Caco-2 (cell line): ENCODE data around the gene PPP4R3B. TPM values are rescaled to one million over a fixed set of nuclear protein-coding genes. Genes with fewer than 3 reads are reported as not detected.

Experiments used
- BruUV-seq: library from RNA; stranded (reverse); fragments of 400-500 nt; replicated peaks from 2 replicates; lab custom pipeline; 2021; lab: Mats Ljungman, UMichigan
- CTCF ChIA-PET: fragments of 300-600 bp; sonication (Branson Sonifier 250); formaldehyde crosslinking; loops from one replicate; lab custom pipeline; 2022; ENCODE audit warnings: antibody characterized with exemption; lab: Charles Lee
- POLR2A ChIA-PET: fragments of 300-600 bp; sonication (Branson Sonifier 250); formaldehyde crosslinking; loops from one replicate; lab custom pipeline; 2022; ENCODE audit warnings: antibody characterized with exemption; lab: Charles Lee
- DNase-seq, 2 experiments: peaks; one replicate each; pipeline versions ENCODE4 v3.0.0 to v3.0.0-alpha.2; 2020 to 2022
- H3K27me3 ChIP-seq: replicated peaks from 2 replicates; pipeline ENCODE4 v1.6.0; 2011; ENCODE audit warnings: low read length; ENCODE audit not compliant: control insufficient read depth, insufficient read depth
- H3K36me3 ChIP-seq: 2 replicates; pipeline ENCODE4 v1.5.1; 2011; ENCODE audit warnings: low read length; ENCODE audit not compliant: control insufficient read depth, insufficient read depth
- H3K4me1 ChIP-seq: fragments of 250-450 bp; sonication (Bioruptor Pico); 2 replicates; pipeline ENCODE4 v1.5.1; 2020; ENCODE audit warnings: mild to moderate bottlenecking
- H3K4me3 ChIP-seq: 2 replicates; pipeline ENCODE4 v1.5.1; 2011; ENCODE audit warnings: low read depth, mild to moderate bottlenecking, control low read depth, low read length
- H3K9me3 ChIP-seq: fragments of 250-450 bp; sonication (Bioruptor Pico); 2 replicates; pipeline ENCODE4 v1.5.1; 2020; ENCODE audit warnings: mild to moderate bottlenecking, moderate library complexity
- H3K27ac Mint-ChIP-seq: one replicate; pipeline ENCODE4 v1.8.0; 2022; ENCODE audit warnings: mixed read lengths; ENCODE audit not compliant: unreplicated experiment
- H3K27me3 Mint-ChIP-seq: one replicate; pipeline ENCODE4 v1.8.0; 2022; ENCODE audit warnings: mixed read lengths; ENCODE audit not compliant: insufficient read depth, unreplicated experiment
- H3K36me3 Mint-ChIP-seq: one replicate; pipeline ENCODE4 v1.8.0; 2022; ENCODE audit warnings: mild to moderate bottlenecking, mixed read lengths; ENCODE audit not compliant: insufficient read depth, unreplicated experiment
- H3K4me1 Mint-ChIP-seq: one replicate; pipeline ENCODE4 v1.8.0; 2022; ENCODE audit warnings: low read depth, mixed read lengths; ENCODE audit not compliant: unreplicated experiment
- H3K4me3 Mint-ChIP-seq: one replicate; pipeline ENCODE4 v1.8.0; 2022; ENCODE audit warnings: mild to moderate bottlenecking, moderate library complexity, mixed read lengths; ENCODE audit not compliant: unreplicated experiment
- H3K9me3 Mint-ChIP-seq: one replicate; pipeline ENCODE4 v1.8.0; 2022; ENCODE audit warnings: mixed read lengths; ENCODE audit not compliant: unreplicated experiment
- CTCF ChIP-seq, 2 experiments: fragments of 200-600 bp in 1 of 2; IDR thresholded peaks; 1 replicate in 1 of 2; 2 replicates in 1 of 2; pipeline versions ENCODE4 v1.5.1 to v1.8.0; 2011 to 2022; ENCODE audit warnings: antibody characterized with exemption in 1 of 2, control low read depth in 1 of 2, inconsistent platforms in 1 of 2, low read depth in 1 of 2, low read length in 1 of 2, mild to moderate bottlenecking in 1 of 2, moderate library complexity in 1 of 2; ENCODE audit not compliant: insufficient read depth in 1 of 2, severe bottlenecking in 1 of 2, unreplicated experiment in 1 of 2
- intact Hi-C: fragments of 100-400 bp; cut with micrococcal nuclease; formaldehyde crosslinking; loops from one replicate; pipeline ENCODE4 v1.10.0; 2022; ENCODE audit not compliant: unreplicated experiment
- total RNA-seq: library from RNA; stranded (reverse); gene quantifications from 2 replicates; pipeline ENCODE4 v1.2.3, GENCODE V29; 2022

PPP4R3B gene
- total RNA-seq, 1 experiment from 2014 or later: 54.7 TPM

DNA sequence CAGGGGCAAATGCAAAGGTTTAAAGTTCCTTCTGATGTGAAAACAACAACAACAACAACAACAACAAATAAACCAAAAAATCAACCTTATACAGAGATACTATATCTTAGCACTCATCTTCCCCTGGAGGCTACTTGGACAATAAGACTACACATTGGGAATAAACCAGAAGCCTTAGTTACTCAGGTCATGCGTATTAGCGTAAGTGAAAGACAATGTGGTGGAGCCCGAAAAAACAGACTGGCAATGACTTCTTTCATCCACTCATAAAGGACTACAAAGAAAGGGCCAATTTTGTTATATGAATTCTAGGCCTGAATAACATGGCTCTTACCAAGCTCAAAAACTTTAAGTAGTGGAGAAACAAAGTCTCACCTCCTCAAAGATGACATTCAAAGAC, 19.4 kb upstream of the PPP4R3B start:
- Mint-ChIP-seq H3K27me3 (no peaks in the 10 kb centered on the region), H3K9me3 (no peaks in the 10 kb centered on the region), H3K36me3 (peaks cover 68% of the 10 kb centered on the region), H3K27ac (no peak overlapping the region), H3K4me3 (no peak overlapping the region), H3K4me1 (no peaks in the 10 kb centered on the region)
- intact Hi-C loops: no loop called here
- DNase-seq: no peak
- TF ChIP-seq CTCF (IDR thresholded peaks at IDR 0.05; ENCODE audit: insufficient read depth in 1 of 2, low read depth in 1 of 2, low read length in 1 of 2, severe bottlenecking in 1 of 2, unreplicated experiment in 1 of 2): no peak
- Histone ChIP-seq H3K36me3 (0 out of 2 replicates have a peak, but pooled peaks cover 1% of the 10 kb centered on the region), H3K4me3 (no peak overlapping the region), H3K27me3 (no peaks in the 10 kb centered on the region), H3K9me3 (no peaks in the 10 kb centered on the region), H3K4me1 (no peaks in the 10 kb centered on the region)
- no TSS peak for BruUV-seq
- ChIA-PET CTCF (no interaction called here), POLR2A (no interaction called here)

- no peak overlapping the region for H3K27ac Mint-ChIP-seq
- TF ChIP-seq CTCF (IDR thresholded peaks at IDR 0.05; ENCODE audit: insufficient read depth in 1 of 2, low read depth in 1 of 2, low read length in 1 of 2, severe bottlenecking in 1 of 2, unreplicated experiment in 1 of 2): no peak
- intact Hi-C loops: no loop called here
- Histone ChIP-seq H3K36me3 (no peaks in the 10 kb centered on the region), H3K4me1 (peaks cover 13% of the 10 kb centered on the region), H3K27me3 (no peaks in the 10 kb centered on the region), H3K9me3 (no peaks in the 10 kb centered on the region), H3K4me3 (no peak overlapping the region)
- no peak for DNase-seq
- no TSS peak for BruUV-seq
- ChIA-PET POLR2A (no interaction called here), CTCF (no interaction called here)
- H3K36me3 Mint-ChIP-seq: peaks cover 55% of the 10 kb centered on the region
- H3K4me3 Mint-ChIP-seq: no peak overlapping the region
- no peaks in the 10 kb centered on the region for H3K27me3 Mint-ChIP-seq
- no peaks in the 10 kb centered on the region for H3K9me3 Mint-ChIP-seq
- H3K4me1 Mint-ChIP-seq: peaks cover 7% of the 10 kb centered on the region
Measured at GRCh38 chr2:55628931-55629330, 11.5 kb upstream of the PPP4R3B start.

DNA sequence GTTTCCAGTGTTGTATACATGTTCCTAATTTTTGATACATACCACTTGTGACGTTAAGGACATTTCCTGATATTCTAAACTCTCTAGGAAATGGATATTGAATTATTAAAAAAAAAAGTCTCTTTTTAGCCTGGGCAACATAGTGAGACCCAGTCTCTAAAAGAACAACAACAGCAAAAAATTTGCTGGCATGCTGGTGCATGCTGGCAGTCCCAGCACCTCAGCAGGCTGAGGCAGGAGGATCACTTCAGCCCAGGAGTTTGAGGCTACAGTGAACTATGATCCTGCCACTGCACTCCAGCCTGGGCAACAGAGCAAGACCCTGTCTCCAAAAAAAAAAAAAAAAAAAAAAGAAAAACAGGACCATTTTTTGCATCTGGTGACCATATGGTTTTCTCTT, 10.5 kb upstream of the PPP4R3B start:
- intact Hi-C loops: no loop called here
- Mint-ChIP-seq H3K27ac (no peak overlapping the region), H3K27me3 (no peaks in the 10 kb centered on the region), H3K9me3 (no peaks in the 10 kb centered on the region), H3K4me3 (no peak overlapping the region), H3K36me3 (peaks cover 49% of the 10 kb centered on the region), H3K4me1 (peaks cover 7% of the 10 kb centered on the region)
- Histone ChIP-seq H3K4me1 (peaks cover 13% of the 10 kb centered on the region), H3K4me3 (no peak overlapping the region), H3K27me3 (no peaks in the 10 kb centered on the region), H3K36me3 (no peaks in the 10 kb centered on the region), H3K9me3 (no peaks in the 10 kb centered on the region)
- ChIA-PET POLR2A (no interaction called here), CTCF (interaction anchor here (0.6 kb wide), 1 partner anchor 1009 kb away, joined by 3 read pairs; no protein-coding TSS in a partner anchor)
- DNase-seq: no peak
- TF ChIP-seq CTCF (IDR thresholded peaks at IDR 0.05; ENCODE audit: insufficient read depth in 1 of 2, low read depth in 1 of 2, low read length in 1 of 2, severe bottlenecking in 1 of 2, unreplicated experiment in 1 of 2): no peak
- BruUV-seq: no TSS peak
